ENCODE results near the gene CHURC1.

CHURC1 gene

GRCh38 chr14:64915029-64915424 lies 772 bp downstream of the CHURC1 start:
- Histone ChIP-seq H3K9ac (ENCODE audit: insufficient read length) (peak overlapping the region; percentile 99), H3K4me3 (peak overlapping the region; percentile 99), H3K36me3 (ENCODE audit: insufficient read depth, low read length) (no peaks in the 10 kb centered on the region), H3K27ac (peak overlapping the region; percentile 79; the same call in 1 of the 2 replicates), H3K9me3 (ENCODE audit: low read depth, low read length) (no peaks in the 10 kb centered on the region)
- no peak for DNase-seq (ENCODE audit: low read depth, low spot score)
- TF ChIP-seq POLR2AphosphoS5 (IDR thresholded peaks at IDR 0.05; ENCODE audit: borderline replicate concordance, low read depth, low read length) (no peak), FOXP2 (optimal IDR thresholded peaks at IDR 0.05; ENCODE audit: control extremely low read depth, extremely low read length, insufficient read depth) (no peak), EZH2 (IDR thresholded peaks at IDR 0.05) (no peak)

- H3K36me3 ChIP-seq (ENCODE audit: insufficient read depth, low read length) = no peaks in the 10 kb centered on the region
- TF ChIP-seq FOXP2 (optimal IDR thresholded peaks at IDR 0.05; ENCODE audit: control extremely low read depth, extremely low read length, insufficient read depth) (no peak), POLR2AphosphoS5 (IDR thresholded peaks at IDR 0.05; ENCODE audit: borderline replicate concordance, low read depth, low read length) (no peak), EZH2 (IDR thresholded peaks at IDR 0.05) (no peak)
- H3K27ac ChIP-seq = no peak overlapping the region
- peak overlapping the region; percentile 99 for H3K4me3 ChIP-seq
- DNase-seq (ENCODE audit: low read depth, low spot score) = no peak
- H3K9me3 ChIP-seq (ENCODE audit: low read depth, low read length) = no peaks in the 10 kb centered on the region
- no peak overlapping the region for H3K9ac ChIP-seq (ENCODE audit: insufficient read length)
Measured at GRCh38 chr14:64915797-64916196, 1.5 kb downstream of the CHURC1 start.

- TF ChIP-seq POLR2AphosphoS5 (IDR thresholded peaks at IDR 0.05; ENCODE audit: borderline replicate concordance, low read depth, low read length) (no peak), EZH2 (IDR thresholded peaks at IDR 0.05) (no peak), FOXP2 (optimal IDR thresholded peaks at IDR 0.05; ENCODE audit: control extremely low read depth, extremely low read length, insufficient read depth) (no peak)
- Histone ChIP-seq H3K9me3 (ENCODE audit: low read depth, low read length) (no peaks in the 10 kb centered on the region), H3K4me3 (no peak overlapping the region), H3K9ac (ENCODE audit: insufficient read length) (no peak overlapping the region), H3K36me3 (ENCODE audit: insufficient read depth, low read length) (no peaks in the 10 kb centered on the region), H3K27ac (no peak overlapping the region)
- no peak for DNase-seq (ENCODE audit: low read depth, low spot score)
Measured at GRCh38 chr14:64918216-64918615, 4.0 kb downstream of the CHURC1 start.

DNA sequence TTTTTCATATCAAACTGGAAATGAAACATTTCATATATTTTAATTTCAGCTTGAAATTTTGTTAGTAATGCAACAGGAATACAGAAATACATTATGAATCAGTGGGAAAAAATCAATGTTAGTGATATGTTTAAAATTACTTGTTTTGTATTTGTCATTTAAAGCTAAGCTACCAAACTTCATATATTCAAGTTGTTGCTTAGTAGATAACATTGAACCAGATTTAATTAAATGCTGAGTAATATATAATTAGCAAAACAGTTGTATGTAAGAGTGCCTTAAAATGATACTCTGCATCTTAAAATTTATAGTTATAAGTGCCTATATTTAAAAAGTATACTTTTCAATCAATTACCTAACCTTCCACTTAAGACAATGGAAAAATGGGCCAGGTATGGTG lies 5.0 kb downstream of the CHURC1 start:
- no peak for DNase-seq (ENCODE audit: low read depth, low spot score)
- Histone ChIP-seq H3K36me3 (ENCODE audit: insufficient read depth, low read length) (peaks cover 6% of the 10 kb centered on the region), H3K9ac (ENCODE audit: insufficient read length) (no peak overlapping the region), H3K27ac (no peak overlapping the region), H3K4me3 (no peak overlapping the region), H3K9me3 (ENCODE audit: low read depth, low read length) (no peaks in the 10 kb centered on the region)
- TF ChIP-seq EZH2 (IDR thresholded peaks at IDR 0.05) (no peak), FOXP2 (optimal IDR thresholded peaks at IDR 0.05; ENCODE audit: control extremely low read depth, extremely low read length, insufficient read depth) (no peak), POLR2AphosphoS5 (IDR thresholded peaks at IDR 0.05; ENCODE audit: borderline replicate concordance, low read depth, low read length) (no peak)

DNA sequence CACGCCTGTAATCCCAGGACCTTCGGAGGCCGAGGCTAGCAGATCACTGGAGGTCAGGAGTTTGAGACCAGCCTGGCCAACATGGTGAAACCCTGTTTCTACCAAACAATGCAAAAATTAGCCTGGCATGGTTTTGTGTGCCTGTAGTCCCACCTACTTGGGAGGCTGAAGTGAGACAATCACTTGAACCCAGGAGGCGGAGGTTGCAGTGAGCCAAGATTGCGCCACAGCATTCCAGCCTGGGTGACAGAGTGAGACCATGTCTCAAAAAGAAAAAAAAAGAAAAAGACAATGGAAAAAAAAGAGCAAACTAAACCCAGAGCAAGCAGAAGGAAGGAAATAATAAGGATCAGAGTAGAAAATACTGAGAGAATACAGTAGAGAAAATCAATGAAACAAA lies 5.4 kb downstream of the CHURC1 start:
- Histone ChIP-seq H3K36me3 (ENCODE audit: insufficient read depth, low read length) (peaks cover 10% of the 10 kb centered on the region), H3K9me3 (ENCODE audit: low read depth, low read length) (no peaks in the 10 kb centered on the region), H3K27ac (no peak overlapping the region), H3K4me3 (no peak overlapping the region), H3K9ac (ENCODE audit: insufficient read length) (no peak overlapping the region)
- TF ChIP-seq EZH2 (IDR thresholded peaks at IDR 0.05) (no peak), FOXP2 (optimal IDR thresholded peaks at IDR 0.05; ENCODE audit: control extremely low read depth, extremely low read length, insufficient read depth) (no peak), POLR2AphosphoS5 (IDR thresholded peaks at IDR 0.05; ENCODE audit: borderline replicate concordance, low read depth, low read length) (no peak)
- no peak for DNase-seq (ENCODE audit: low read depth, low spot score)

DNA sequence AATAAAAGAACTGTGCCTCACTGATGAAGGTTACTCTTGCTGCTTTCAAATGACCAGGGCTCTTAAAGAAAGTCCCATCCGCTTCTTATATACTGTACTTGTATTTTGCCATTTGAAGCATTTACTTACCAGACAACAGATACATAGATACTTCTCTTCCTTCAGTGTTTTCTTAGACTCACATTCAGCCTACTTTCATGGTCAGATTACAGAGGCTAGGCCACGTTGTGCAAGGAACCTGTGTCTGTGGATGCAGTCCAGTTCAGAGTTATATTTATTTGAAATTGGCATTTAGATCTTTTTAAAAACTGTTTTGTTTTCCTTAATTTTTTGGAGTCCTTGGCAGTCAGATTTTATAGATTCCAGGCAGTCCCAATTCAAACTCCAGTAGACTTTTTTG lies 6.2 kb downstream of the CHURC1 start:
- no peak overlapping the region for H3K27ac ChIP-seq
- TF ChIP-seq FOXP2 (optimal IDR thresholded peaks at IDR 0.05; ENCODE audit: control extremely low read depth, extremely low read length, insufficient read depth) (no peak), POLR2AphosphoS5 (IDR thresholded peaks at IDR 0.05; ENCODE audit: borderline replicate concordance, low read depth, low read length) (no peak)
- no peak overlapping the region for H3K9ac ChIP-seq (ENCODE audit: insufficient read length)
- no peaks in the 10 kb centered on the region for H3K9me3 ChIP-seq (ENCODE audit: low read depth, low read length)
- peaks cover 18% of the 10 kb centered on the region for H3K36me3 ChIP-seq (ENCODE audit: insufficient read depth, low read length)
- H3K4me3 ChIP-seq = no peak overlapping the region
- DNase-seq (ENCODE audit: low read depth, low spot score) = no peak

DNA sequence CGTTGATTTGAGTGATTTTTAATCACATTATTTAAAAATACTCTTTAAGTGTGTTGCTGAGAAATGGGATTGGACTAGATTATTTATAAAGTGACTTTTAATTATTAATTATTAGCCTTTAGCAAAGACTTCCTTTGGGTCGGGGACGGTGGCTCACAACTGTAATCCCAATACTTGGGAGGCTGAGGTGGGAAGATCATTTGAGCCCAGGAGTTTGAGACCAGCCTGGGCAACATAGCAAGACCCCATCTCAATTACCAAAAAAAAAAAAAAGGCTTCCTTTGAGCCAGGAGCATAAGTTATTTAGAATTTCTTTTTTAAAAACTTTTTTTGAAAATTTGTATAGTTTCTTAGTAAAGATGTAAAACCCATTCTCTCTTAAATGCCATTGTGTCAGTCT lies 8.8 kb downstream of the CHURC1 start:
- Histone ChIP-seq H3K9me3 (ENCODE audit: low read depth, low read length) (no peaks in the 10 kb centered on the region), H3K36me3 (ENCODE audit: insufficient read depth, low read length) (peaks cover 41% of the 10 kb centered on the region), H3K4me3 (no peak overlapping the region), H3K27ac (no peak overlapping the region), H3K9ac (ENCODE audit: insufficient read length) (no peak overlapping the region)
- TF ChIP-seq POLR2AphosphoS5 (IDR thresholded peaks at IDR 0.05; ENCODE audit: borderline replicate concordance, low read depth, low read length) (no peak), EZH2 (IDR thresholded peaks at IDR 0.05) (no peak), FOXP2 (optimal IDR thresholded peaks at IDR 0.05; ENCODE audit: control extremely low read depth, extremely low read length, insufficient read depth) (no peak)
- no peak for DNase-seq (ENCODE audit: low read depth, low spot score)

- Histone ChIP-seq H3K36me3 (ENCODE audit: insufficient read depth, low read length) (peaks cover 69% of the 10 kb centered on the region), H3K4me3 (no peak overlapping the region), H3K9ac (ENCODE audit: insufficient read length) (no peak overlapping the region), H3K27ac (no peak overlapping the region), H3K9me3 (ENCODE audit: low read depth, low read length) (no peaks in the 10 kb centered on the region)
- TF ChIP-seq POLR2AphosphoS5 (IDR thresholded peaks at IDR 0.05; ENCODE audit: borderline replicate concordance, low read depth, low read length) = no peak
- TF ChIP-seq FOXP2 (optimal IDR thresholded peaks at IDR 0.05; ENCODE audit: control extremely low read depth, extremely low read length, insufficient read depth) = no peak
- no peak for TF ChIP-seq EZH2 (IDR thresholded peaks at IDR 0.05)
- no peak for DNase-seq (ENCODE audit: low read depth, low spot score)
Measured at GRCh38 chr14:64926398-64926995, 12.2 kb downstream of the CHURC1 start.

DNA sequence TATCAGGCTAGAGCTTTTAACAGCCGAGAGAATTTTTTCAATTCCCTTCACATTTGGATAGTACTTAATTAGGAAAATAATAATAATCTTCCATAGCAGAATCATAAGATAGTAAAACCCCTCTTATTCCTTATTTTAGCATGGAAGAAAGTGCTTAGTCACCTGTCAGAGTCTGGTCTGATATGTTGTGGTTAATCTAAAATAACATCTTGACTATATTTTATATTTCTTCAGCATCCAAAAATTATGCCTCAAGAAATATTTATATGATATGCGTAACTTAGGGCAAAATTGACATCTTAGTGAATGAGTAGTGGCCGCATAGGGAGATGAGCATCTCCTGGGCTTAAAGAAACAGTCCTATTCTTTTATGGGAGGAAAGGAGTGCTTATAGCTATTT lies 12.8 kb downstream of the CHURC1 start:
- no peak overlapping the region for H3K4me3 ChIP-seq
- no peak overlapping the region for H3K9ac ChIP-seq (ENCODE audit: insufficient read length)
- H3K9me3 ChIP-seq (ENCODE audit: low read depth, low read length) = no peaks in the 10 kb centered on the region
- H3K27ac ChIP-seq = no peak overlapping the region
- TF ChIP-seq POLR2AphosphoS5 (IDR thresholded peaks at IDR 0.05; ENCODE audit: borderline replicate concordance, low read depth, low read length) (no peak), FOXP2 (optimal IDR thresholded peaks at IDR 0.05; ENCODE audit: control extremely low read depth, extremely low read length, insufficient read depth) (no peak), EZH2 (IDR thresholded peaks at IDR 0.05) (no peak)
- H3K36me3 ChIP-seq (ENCODE audit: insufficient read depth, low read length) = peaks cover 74% of the 10 kb centered on the region
- DNase-seq (ENCODE audit: low read depth, low spot score) = no peak
